ENCODE measurements around the gene JMJD8.

JMJD8 gene

DNA sequence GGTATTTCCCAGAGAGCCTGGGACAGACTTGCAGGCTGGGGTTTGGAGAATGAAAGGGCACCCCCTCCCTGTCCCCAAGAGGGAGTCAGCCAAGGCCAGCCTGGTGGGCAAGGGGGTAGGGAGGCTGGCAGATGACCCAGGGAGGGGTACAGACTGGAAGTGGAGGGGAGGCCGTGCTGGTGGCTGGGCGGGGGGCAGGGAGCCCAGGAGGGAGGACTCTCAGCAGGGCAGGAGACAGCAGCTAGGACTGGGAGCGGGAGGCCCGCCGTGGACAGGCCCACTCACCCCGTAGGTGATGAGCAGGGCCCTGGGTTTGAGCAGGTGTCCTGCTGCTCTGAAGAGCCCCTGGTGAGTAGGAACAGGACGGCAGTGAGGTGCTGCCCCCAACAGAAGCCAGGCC, 49.1 kb downstream of the JMJD8 start:
- peaks cover 4% of the 10 kb centered on the region; the same call in 1 of the 2 replicates for H3K4me1 ChIP-seq (ENCODE audit: control insufficient read depth, insufficient read depth, low read length)
- H3K4me3 ChIP-seq (ENCODE audit: low read depth, low read length) = no peak overlapping the region
- POLR2A ChIA-PET = interaction anchor here (0.6 to 2.0 kb wide), 2 partner anchors 13 to 30 kb away, joined by 3 to 9 read pairs; no protein-coding TSS in a partner anchor
- TF ChIP-seq, protein P1, sequence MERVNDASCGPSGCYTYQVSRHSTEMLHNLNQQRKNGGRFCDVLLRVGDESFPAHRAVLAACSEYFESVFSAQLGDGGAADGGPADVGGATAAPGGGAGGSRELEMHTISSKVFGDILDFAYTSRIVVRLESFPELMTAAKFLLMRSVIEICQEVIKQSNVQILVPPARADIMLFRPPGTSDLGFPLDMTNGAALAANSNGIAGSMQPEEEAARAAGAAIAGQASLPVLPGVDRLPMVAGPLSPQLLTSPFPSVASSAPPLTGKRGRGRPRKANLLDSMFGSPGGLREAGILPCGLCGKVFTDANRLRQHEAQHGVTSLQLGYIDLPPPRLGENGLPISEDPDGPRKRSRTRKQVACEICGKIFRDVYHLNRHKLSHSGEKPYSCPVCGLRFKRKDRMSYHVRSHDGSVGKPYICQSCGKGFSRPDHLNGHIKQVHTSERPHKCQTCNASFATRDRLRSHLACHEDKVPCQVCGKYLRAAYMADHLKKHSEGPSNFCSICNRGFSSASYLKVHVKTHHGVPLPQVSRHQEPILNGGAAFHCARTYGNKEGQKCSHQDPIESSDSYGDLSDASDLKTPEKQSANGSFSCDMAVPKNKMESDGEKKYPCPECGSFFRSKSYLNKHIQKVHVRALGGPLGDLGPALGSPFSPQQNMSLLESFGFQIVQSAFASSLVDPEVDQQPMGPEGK (tag by site-specific recombination; IDR thresholded peaks at IDR 0.05) = peak; percentile 48; the same call in 1 of the 2 replicates
- TF ChIP-seq, protein P2, sequence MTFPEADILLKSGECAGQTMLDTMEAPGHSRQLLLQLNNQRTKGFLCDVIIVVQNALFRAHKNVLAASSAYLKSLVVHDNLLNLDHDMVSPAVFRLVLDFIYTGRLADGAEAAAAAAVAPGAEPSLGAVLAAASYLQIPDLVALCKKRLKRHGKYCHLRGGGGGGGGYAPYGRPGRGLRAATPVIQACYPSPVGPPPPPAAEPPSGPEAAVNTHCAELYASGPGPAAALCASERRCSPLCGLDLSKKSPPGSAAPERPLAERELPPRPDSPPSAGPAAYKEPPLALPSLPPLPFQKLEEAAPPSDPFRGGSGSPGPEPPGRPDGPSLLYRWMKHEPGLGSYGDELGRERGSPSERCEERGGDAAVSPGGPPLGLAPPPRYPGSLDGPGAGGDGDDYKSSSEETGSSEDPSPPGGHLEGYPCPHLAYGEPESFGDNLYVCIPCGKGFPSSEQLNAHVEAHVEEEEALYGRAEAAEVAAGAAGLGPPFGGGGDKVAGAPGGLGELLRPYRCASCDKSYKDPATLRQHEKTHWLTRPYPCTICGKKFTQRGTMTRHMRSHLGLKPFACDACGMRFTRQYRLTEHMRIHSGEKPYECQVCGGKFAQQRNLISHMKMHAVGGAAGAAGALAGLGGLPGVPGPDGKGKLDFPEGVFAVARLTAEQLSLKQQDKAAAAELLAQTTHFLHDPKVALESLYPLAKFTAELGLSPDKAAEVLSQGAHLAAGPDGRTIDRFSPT (tag by site-specific recombination; IDR thresholded peaks at IDR 0.05) = peak; percentile 57; the same call in 1 of the 2 replicates
- TF ChIP-seq, protein P3, sequence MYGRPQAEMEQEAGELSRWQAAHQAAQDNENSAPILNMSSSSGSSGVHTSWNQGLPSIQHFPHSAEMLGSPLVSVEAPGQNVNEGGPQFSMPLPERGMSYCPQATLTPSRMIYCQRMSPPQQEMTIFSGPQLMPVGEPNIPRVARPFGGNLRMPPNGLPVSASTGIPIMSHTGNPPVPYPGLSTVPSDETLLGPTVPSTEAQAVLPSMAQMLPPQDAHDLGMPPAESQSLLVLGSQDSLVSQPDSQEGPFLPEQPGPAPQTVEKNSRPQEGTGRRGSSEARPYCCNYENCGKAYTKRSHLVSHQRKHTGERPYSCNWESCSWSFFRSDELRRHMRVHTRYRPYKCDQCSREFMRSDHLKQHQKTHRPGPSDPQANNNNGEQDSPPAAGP (tag by site-specific recombination; IDR thresholded peaks at IDR 0.05) = 0 out of 2 replicates have a peak, but pooled peaks have one; percentile 16
- peak; percentile 56 for TF ChIP-seq ZIC2 (tag by site-specific recombination; IDR thresholded peaks at IDR 0.05)
- no peak for TF ChIP-seq ZXDB (tag by site-specific recombination; IDR thresholded peaks at IDR 0.05)
- no peak for TF ChIP-seq ZNF274 (IDR thresholded peaks at IDR 0.05; ENCODE audit: low read length)
- TF ChIP-seq ZNF274 (tag by site-specific recombination; IDR thresholded peaks at IDR 0.05; ENCODE audit: borderline replicate concordance) = no peak
- peak overlapping the region; percentile 82; the same call in 1 of the 2 replicates for H3K27ac ChIP-seq (ENCODE audit: extremely low read depth, low read depth, low read length)
- CTCF ChIA-PET = no interaction called here
- no peaks in the 10 kb centered on the region for H3K9me3 ChIP-seq (ENCODE audit: control insufficient read depth, insufficient read depth, low read depth, low read length)
- H3K36me3 ChIP-seq (ENCODE audit: control insufficient read depth in 2 of 2, insufficient read depth in 1 of 2, low read length in 2 of 2) = peaks cover 0 to 20% of the 10 kb centered on the region in 2 experiments; a peak in 1 of 3 replicates

DNA sequence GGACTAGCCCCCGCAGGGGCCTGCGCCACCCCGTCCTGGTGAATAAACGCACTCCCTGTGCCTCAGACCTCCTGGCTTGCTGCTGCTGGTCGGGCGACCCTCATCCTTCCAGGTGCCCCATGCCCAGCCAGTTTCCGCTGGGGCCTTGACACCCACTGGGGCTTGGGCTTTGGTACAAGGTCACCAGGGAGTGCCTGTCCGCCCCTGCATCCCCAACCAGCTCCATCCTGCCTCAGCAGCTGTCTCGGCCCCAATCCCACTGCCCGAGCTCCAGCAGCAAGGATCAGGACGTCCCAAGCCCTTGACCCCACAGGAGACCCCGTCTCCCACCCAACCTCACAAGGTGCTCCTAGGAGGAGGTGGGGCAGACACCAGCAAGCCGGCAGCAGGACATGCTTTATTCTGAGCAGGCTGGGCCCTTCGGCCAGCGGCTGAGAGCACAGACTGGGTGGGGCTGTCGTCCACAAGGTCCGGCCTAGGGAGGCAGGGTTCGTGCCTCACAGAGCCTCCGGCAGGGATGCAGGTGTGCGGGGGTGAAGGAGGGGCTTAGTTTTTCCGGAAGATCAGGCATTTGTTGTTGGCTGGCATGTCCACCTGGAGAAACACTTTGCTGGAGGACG, 50.0 kb downstream of the JMJD8 start:
- CTCF ChIA-PET = no interaction called here
- no peak overlapping the region for H3K4me3 ChIP-seq (ENCODE audit: low read depth, low read length)
- POLR2A ChIA-PET = interaction anchor here (1.3 kb wide), 1 partner anchor 10 kb away, joined by 3 read pairs; no protein-coding TSS in a partner anchor
- peaks cover 4% of the 10 kb centered on the region; the same call in 1 of the 2 replicates for H3K4me1 ChIP-seq (ENCODE audit: control insufficient read depth, insufficient read depth, low read length)
- H3K9me3 ChIP-seq (ENCODE audit: control insufficient read depth, insufficient read depth, low read depth, low read length) = no peaks in the 10 kb centered on the region
- H3K27ac ChIP-seq (ENCODE audit: extremely low read depth, low read depth, low read length) = no peak overlapping the region
- peaks cover 0 to 20% of the 10 kb centered on the region in 2 experiments; a peak in 1 of 3 replicates for H3K36me3 ChIP-seq (ENCODE audit: control insufficient read depth in 2 of 2, insufficient read depth in 1 of 2, low read length in 2 of 2)
- TF ChIP-seq, protein P4, sequence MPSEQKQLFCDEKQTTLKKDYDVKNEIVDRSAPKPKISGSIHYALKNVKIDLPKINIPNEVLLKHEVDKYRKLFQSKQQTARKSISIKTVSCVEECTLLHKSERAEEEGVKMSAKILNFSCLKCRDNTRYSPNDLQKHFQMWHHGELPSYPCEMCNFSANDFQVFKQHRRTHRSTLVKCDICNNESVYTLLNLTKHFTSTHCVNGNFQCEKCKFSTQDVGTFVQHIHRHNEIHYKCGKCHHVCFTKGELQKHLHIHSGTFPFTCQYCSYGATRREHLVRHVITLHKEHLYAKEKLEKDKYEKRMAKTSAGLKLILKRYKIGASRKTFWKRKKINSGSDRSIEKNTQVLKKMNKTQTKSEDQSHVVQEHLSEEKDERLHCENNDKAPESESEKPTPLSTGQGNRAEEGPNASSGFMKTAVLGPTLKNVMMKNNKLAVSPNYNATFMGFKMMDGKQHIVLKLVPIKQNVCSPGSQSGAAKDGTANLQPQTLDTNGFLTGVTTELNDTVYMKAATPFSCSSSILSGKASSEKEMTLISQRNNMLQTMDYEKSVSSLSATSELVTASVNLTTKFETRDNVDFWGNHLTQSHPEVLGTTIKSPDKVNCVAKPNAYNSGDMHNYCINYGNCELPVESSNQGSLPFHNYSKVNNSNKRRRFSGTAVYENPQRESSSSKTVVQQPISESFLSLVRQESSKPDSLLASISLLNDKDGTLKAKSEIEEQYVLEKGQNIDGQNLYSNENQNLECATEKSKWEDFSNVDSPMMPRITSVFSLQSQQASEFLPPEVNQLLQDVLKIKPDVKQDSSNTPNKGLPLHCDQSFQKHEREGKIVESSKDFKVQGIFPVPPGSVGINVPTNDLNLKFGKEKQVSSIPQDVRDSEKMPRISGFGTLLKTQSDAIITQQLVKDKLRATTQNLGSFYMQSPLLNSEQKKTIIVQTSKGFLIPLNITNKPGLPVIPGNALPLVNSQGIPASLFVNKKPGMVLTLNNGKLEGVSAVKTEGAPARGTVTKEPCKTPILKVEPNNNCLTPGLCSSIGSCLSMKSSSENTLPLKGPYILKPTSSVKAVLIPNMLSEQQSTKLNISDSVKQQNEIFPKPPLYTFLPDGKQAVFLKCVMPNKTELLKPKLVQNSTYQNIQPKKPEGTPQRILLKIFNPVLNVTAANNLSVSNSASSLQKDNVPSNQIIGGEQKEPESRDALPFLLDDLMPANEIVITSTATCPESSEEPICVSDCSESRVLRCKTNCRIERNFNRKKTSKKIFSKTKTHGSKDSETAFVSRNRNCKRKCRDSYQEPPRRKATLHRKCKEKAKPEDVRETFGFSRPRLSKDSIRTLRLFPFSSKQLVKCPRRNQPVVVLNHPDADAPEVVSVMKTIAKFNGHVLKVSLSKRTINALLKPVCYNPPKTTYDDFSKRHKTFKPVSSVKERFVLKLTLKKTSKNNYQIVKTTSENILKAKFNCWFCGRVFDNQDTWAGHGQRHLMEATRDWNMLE (tag by site-specific recombination; conservative IDR thresholded peaks at IDR 0.05; ENCODE audit: low read depth) = no peak
- TF ChIP-seq YY1 (tag by site-specific recombination; IDR thresholded peaks at IDR 0.05) (no peak), ZSCAN16 (tag by site-specific recombination; IDR thresholded peaks at IDR 0.05) (no peak), ZNF747 (tag by site-specific recombination; IDR thresholded peaks at IDR 0.05) (no peak), SETDB1 (IDR thresholded peaks at IDR 0.05; ENCODE audit: insufficient read length, low read length) (no peak), ZNF561 (tag by site-specific recombination; IDR thresholded peaks at IDR 0.05; ENCODE audit: borderline replicate concordance) (no peak), ZNF792 (tag by site-specific recombination; IDR thresholded peaks at IDR 0.05) (no peak), ZNF843 (tag by site-specific recombination; IDR thresholded peaks at IDR 0.05) (no peak), ZNF548 (tag by site-specific recombination; IDR thresholded peaks at IDR 0.05) (no peak), ZNF274 (IDR thresholded peaks at IDR 0.05; ENCODE audit: low read length) (no peak), ZNF274 (tag by site-specific recombination; IDR thresholded peaks at IDR 0.05; ENCODE audit: borderline replicate concordance) (no peak), ZNF223 (tag by site-specific recombination; IDR thresholded peaks at IDR 0.05) (no peak), ZNF140 (tag by site-specific recombination; IDR thresholded peaks at IDR 0.05) (no peak), ZNF48 (tag by site-specific recombination; IDR thresholded peaks at IDR 0.05) (no peak), ZBTB21 (tag by site-specific recombination; IDR thresholded peaks at IDR 0.05) (no peak), ZNF239 (tag by site-specific recombination; IDR thresholded peaks at IDR 0.05) (no peak)
- TF ChIP-seq, protein P5, sequence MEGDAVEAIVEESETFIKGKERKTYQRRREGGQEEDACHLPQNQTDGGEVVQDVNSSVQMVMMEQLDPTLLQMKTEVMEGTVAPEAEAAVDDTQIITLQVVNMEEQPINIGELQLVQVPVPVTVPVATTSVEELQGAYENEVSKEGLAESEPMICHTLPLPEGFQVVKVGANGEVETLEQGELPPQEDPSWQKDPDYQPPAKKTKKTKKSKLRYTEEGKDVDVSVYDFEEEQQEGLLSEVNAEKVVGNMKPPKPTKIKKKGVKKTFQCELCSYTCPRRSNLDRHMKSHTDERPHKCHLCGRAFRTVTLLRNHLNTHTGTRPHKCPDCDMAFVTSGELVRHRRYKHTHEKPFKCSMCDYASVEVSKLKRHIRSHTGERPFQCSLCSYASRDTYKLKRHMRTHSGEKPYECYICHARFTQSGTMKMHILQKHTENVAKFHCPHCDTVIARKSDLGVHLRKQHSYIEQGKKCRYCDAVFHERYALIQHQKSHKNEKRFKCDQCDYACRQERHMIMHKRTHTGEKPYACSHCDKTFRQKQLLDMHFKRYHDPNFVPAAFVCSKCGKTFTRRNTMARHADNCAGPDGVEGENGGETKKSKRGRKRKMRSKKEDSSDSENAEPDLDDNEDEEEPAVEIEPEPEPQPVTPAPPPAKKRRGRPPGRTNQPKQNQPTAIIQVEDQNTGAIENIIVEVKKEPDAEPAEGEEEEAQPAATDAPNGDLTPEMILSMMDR (tag by site-specific recombination; IDR thresholded peaks at IDR 0.05) = no peak

Measured in HEK293 (cell line).